HG02678 (cell line): ENCODE measurements around the gene ZFYVE28.
"Not testable (repeated sequence)": the region's sequence is repeated elsewhere in the genome, so short reads cannot be mapped to it uniquely, and the experiment has no call there.

Source experiments
- ATAC-seq: cut with Tn5 transposase; IDR thresholded peaks from one replicate; pipeline ENCODE4 v1.9.1; 2021; ENCODE audit warnings: mild to moderate bottlenecking, moderate library complexity; ENCODE audit not compliant: unreplicated experiment

Gene ZFYVE28

GRCh38 chr4:2275546-2276251 lies 142.7 kb downstream of the ZFYVE28 start:
- ATAC-seq = no peak

- ATAC-seq = not testable (repeated sequence)
Observed at GRCh38 chr4:2275044-2275397, 143.4 kb downstream of the ZFYVE28 start.

- ATAC-seq = no peak
Observed at GRCh38 chr4:2274320-2275043, 144.0 kb downstream of the ZFYVE28 start.

- ATAC-seq = no peak
Observed at GRCh38 chr4:2273657-2274319, 144.7 kb downstream of the ZFYVE28 start.

- no peak for ATAC-seq
Observed at GRCh38 chr4:2273221-2273620, 145.2 kb downstream of the ZFYVE28 start.

- ATAC-seq = no peak
Observed at GRCh38 chr4:2272828-2273120, 145.7 kb downstream of the ZFYVE28 start.

GRCh38 chr4:2272026-2272827 lies 146.2 kb downstream of the ZFYVE28 start:
- ATAC-seq = no peak

GRCh38 chr4:2271279-2272025 lies 147.0 kb downstream of the ZFYVE28 start:
- ATAC-seq = no peak

GRCh38 chr4:2270341-2271165 lies 147.9 kb downstream of the ZFYVE28 start:
- ATAC-seq = no peak

GRCh38 chr4:2269618-2270163 lies 148.8 kb downstream of the ZFYVE28 start:
- no peak for ATAC-seq

GRCh38 chr4:2269206-2269531 lies 149.3 kb downstream of the ZFYVE28 start:
- ATAC-seq = no peak

GRCh38 chr4:2268357-2269205 lies 149.9 kb downstream of the ZFYVE28 start:
- no peak for ATAC-seq

- ATAC-seq = no peak
Observed at GRCh38 chr4:2267841-2268240, 150.6 kb downstream of the ZFYVE28 start.

- no peak for ATAC-seq
Observed at GRCh38 chr4:2267320-2267811, 151.1 kb downstream of the ZFYVE28 start.

GRCh38 chr4:2266821-2267220 lies 151.6 kb downstream of the ZFYVE28 start:
- ATAC-seq = no peak

- no peak for ATAC-seq
Observed at GRCh38 chr4:2266181-2266580, 152.3 kb downstream of the ZFYVE28 start.

GRCh38 chr4:2265113-2266110 lies 153.0 kb downstream of the ZFYVE28 start:
- ATAC-seq = no peak
